SK-N-MC (cell line): ENCODE data around the gene LRRC17.

Experiments used
- EZH2 ChIP-seq: fragments of 200-600 bp; sonication (generic); IDR thresholded peaks from one replicate; pipeline ENCODE4 v1.6.1; 2017; ENCODE audit warnings: antibody characterized with exemption
- POLR2AphosphoS5 ChIP-seq: IDR thresholded peaks from 2 replicates; pipeline ENCODE4 v1.6.1; 2012; ENCODE audit warnings: mild to moderate bottlenecking, low read depth, low read length, borderline replicate concordance

- no peak for TF ChIP-seq POLR2AphosphoS5
- TF ChIP-seq EZH2: no peak
Observed at GRCh38 chr7:102866535-102867215, 46.1 kb upstream of the LRRC17 start.
